RWPE2 (cell line): ENCODE data around the gene RAB27B.

Source experiments
- ATAC-seq: fragments of 200-7000 bp; cut with Tn5 transposase; 3 replicates; pipeline ENCODE4 v1.9.1; 2021; ENCODE audit warnings: low read depth
- DNase-seq: peaks from one replicate; pipeline ENCODE4 v3.0.0-alpha.2; 2020; ENCODE audit warnings: low spot score
- H3K27ac ChIP-seq: fragments of 450-650 bp; 2 replicates; pipeline ENCODE4 v1.5.1; 2017; ENCODE audit warnings: mild to moderate bottlenecking; ENCODE audit not compliant: poor library complexity, severe bottlenecking
- H3K27me3 ChIP-seq: fragments of 250-450 bp; sonication (Bioruptor Pico); 2 replicates; pipeline ENCODE4 v1.5.1; 2021; ENCODE audit warnings: mild to moderate bottlenecking, moderate library complexity; ENCODE audit not compliant: insufficient read depth, poor library complexity, severe bottlenecking
- H3K36me3 ChIP-seq: fragments of 250-450 bp; sonication (Bioruptor Pico); 2 replicates; pipeline ENCODE4 v1.5.1; 2020; ENCODE audit warnings: low read depth, mild to moderate bottlenecking, moderate library complexity
- H3K4me1 ChIP-seq: fragments of 250-450 bp; sonication (Bioruptor Pico); 2 replicates; pipeline ENCODE4 v1.5.1; 2021; ENCODE audit warnings: mild to moderate bottlenecking, moderate library complexity; ENCODE audit not compliant: insufficient read depth, poor library complexity, severe bottlenecking
- H3K4me3 ChIP-seq: fragments of 250-450 bp; sonication (Bioruptor Pico); 2 replicates; pipeline ENCODE4 v1.5.1; 2021; ENCODE audit warnings: mild to moderate bottlenecking, moderate library complexity; ENCODE audit not compliant: severe bottlenecking
- H3K9me3 ChIP-seq: fragments of 250-450 bp; sonication (Bioruptor Pico); 2 replicates; pipeline ENCODE4 v1.5.1; 2021; ENCODE audit warnings: mild to moderate bottlenecking, moderate library complexity; ENCODE audit not compliant: severe bottlenecking
- TF ChIP-seq, protein P1 (sequence below): fragments of 450-650 bp; IDR thresholded peaks from one replicate; pipeline ENCODE4 v1.5.1; 2017; ENCODE audit warnings: mild to moderate bottlenecking, moderate library complexity; ENCODE audit not compliant: poor library complexity, severe bottlenecking

Gene RAB27B

DNA sequence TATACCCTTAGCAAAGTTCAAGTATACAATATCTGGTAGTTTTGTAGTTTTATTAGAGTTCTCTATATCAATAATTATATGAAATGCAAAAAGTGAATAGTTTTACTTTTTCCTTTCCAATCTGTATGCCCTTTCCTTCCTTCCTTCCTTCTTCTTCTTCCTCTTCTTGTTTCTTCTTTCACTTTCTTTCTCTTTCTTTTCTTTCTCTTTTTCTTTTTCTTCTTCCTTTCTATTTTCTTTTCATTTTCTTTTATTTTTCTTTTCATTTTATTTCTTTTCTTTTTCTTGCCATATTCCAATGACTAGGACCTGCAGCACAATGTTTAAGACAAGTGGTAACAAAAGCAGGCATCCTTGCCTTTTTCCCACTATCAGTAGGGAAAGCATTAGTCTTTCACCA is 71.2 kb downstream of the RAB27B start:
- ATAC-seq = no peak
- H3K4me1 ChIP-seq = no peaks in the 10 kb centered on the region
- H3K36me3 ChIP-seq = no peaks in the 10 kb centered on the region
- no peaks in the 10 kb centered on the region for H3K9me3 ChIP-seq
- no peak for DNase-seq
- H3K4me3 ChIP-seq = no peak overlapping the region
- H3K27me3 ChIP-seq = no peaks in the 10 kb centered on the region
- H3K27ac ChIP-seq = no peak overlapping the region
- TF ChIP-seq, protein P1, sequence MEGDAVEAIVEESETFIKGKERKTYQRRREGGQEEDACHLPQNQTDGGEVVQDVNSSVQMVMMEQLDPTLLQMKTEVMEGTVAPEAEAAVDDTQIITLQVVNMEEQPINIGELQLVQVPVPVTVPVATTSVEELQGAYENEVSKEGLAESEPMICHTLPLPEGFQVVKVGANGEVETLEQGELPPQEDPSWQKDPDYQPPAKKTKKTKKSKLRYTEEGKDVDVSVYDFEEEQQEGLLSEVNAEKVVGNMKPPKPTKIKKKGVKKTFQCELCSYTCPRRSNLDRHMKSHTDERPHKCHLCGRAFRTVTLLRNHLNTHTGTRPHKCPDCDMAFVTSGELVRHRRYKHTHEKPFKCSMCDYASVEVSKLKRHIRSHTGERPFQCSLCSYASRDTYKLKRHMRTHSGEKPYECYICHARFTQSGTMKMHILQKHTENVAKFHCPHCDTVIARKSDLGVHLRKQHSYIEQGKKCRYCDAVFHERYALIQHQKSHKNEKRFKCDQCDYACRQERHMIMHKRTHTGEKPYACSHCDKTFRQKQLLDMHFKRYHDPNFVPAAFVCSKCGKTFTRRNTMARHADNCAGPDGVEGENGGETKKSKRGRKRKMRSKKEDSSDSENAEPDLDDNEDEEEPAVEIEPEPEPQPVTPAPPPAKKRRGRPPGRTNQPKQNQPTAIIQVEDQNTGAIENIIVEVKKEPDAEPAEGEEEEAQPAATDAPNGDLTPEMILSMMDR = no peak

DNA sequence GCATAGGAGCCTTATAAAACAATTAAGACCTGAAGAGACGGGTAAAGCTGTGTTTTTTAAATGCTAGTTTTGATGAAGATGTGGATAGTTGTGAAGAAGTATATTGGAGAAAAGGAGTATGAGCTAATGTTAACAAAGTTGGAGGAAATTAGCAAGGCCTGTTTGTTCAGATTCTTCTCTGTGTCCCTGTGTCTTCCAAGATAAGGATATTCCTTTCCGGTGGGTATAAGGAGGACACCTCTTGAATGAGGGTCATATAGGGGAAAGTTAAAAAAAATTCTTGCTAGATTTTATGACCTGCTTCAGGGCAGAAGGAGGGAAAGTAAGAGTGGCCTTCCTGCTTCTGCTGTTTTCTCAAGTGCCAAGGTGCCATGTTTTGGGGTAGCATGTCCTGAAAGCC is 72.0 kb downstream of the RAB27B start:
- no peak for DNase-seq
- no peaks in the 10 kb centered on the region for H3K36me3 ChIP-seq
- no peak overlapping the region for H3K4me3 ChIP-seq
- H3K4me1 ChIP-seq = no peaks in the 10 kb centered on the region
- TF ChIP-seq, protein P1 = no peak
- no peaks in the 10 kb centered on the region for H3K9me3 ChIP-seq
- H3K27me3 ChIP-seq = no peaks in the 10 kb centered on the region
- no peak overlapping the region for H3K27ac ChIP-seq
- no peak for ATAC-seq

DNA sequence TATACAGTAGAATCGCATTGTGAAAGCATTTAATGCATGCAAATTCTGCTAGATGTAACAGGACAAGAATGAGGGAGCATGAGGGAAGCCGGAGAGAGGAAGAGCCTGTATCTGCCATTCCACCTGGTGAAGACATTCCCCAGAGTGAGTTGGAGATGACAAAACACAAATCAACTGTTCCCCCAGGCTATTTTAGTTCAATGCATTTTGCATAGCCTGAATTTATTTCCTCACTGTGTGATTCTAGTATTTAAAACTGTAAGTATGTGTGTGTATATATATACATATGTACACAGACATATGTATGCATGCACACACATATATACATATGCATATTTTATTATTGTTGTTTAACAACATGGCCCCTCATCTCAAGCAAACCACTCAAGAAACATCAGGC is 76.3 kb downstream of the RAB27B start:
- no peak overlapping the region for H3K4me3 ChIP-seq
- DNase-seq = no peak
- H3K36me3 ChIP-seq = no peaks in the 10 kb centered on the region
- no peaks in the 10 kb centered on the region for H3K4me1 ChIP-seq
- no peaks in the 10 kb centered on the region for H3K9me3 ChIP-seq
- no peak for ATAC-seq
- TF ChIP-seq, protein P1 = no peak
- H3K27me3 ChIP-seq = no peaks in the 10 kb centered on the region
- no peak overlapping the region for H3K27ac ChIP-seq

DNA sequence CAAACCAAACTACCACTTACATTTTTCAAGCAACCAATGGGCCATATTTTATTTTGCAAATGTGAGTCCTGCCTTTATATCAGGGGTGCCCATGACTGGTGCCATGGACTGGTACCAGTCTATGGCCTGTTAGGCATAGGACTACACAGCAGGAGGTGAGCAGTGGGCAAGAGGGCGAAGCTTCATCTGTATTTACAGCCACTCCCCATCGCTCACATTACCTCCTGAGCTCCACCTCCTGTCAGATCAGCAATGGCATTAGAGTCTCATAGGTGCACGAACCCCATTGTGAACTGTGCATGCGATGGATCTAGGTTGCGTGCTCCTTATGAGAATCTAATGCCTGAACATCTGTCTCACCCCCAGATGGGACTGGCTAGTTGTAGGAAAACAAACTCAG is 77.4 kb downstream of the RAB27B start:
- DNase-seq (no peak), ATAC-seq (no peak)
- TF ChIP-seq, protein P1 = no peak
- Histone ChIP-seq H3K27me3 (no peaks in the 10 kb centered on the region), H3K27ac (no peak overlapping the region), H3K9me3 (no peaks in the 10 kb centered on the region), H3K4me3 (no peak overlapping the region), H3K4me1 (no peaks in the 10 kb centered on the region), H3K36me3 (no peaks in the 10 kb centered on the region)

DNA sequence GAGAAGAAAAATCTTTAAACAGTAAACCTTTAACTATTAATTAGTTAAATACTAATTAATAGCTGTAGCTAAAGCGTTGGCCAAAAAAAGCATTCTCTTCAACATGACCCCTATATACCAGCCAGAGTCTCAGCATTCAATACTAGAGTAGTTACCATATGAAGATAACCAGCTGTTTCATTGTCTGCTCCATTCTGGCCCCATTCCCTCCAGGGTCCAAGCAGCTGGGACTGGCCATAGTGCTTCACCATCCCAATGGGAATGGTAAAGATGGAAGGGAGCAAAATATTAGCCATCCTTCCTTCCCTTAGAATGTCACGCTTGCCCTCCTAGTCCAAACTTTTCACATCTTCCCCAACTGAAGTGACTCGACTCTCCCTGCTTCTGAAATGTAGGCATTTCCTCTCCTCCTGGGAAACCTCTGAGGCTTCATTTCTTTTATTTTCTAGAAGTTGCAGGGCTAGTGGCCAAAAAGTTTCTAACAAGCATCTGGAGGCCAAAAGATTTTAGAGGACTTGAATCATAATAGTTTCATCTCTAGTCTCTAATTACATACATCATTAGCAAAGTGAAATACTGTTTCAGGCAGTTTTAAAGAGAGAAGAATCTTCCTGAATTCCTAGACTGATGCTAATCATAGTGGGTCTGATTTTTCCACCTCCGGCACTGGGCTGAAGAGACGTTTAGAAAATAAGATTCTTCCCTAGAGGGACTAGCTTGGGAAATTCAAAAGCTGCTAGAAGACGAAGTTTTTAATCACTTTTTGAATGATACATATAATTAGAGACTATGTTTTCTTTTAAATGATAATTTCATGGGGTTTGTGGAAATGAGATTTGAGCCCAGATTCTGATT is 78.3 kb downstream of the RAB27B start:
- Histone ChIP-seq H3K27me3 (no peaks in the 10 kb centered on the region), H3K36me3 (no peaks in the 10 kb centered on the region), H3K4me1 (no peaks in the 10 kb centered on the region), H3K9me3 (no peaks in the 10 kb centered on the region), H3K4me3 (no peak overlapping the region), H3K27ac (no peak overlapping the region)
- DNase-seq (no peak), ATAC-seq (no peak)
- TF ChIP-seq, protein P1 = no peak
